Astrocyte (in vitro differentiated cells and primary cell): ENCODE measurements around the gene TMEM258. TPM values are rescaled to one million over a fixed set of nuclear protein-coding genes. Genes with fewer than 3 reads are reported as not detected.
A peak's percentile ranks its signal among the peaks of the same experiment; 100 is the strongest.

ENCODE experiments used
- DNase-seq: peaks from one replicate; pipeline ENCODE4 v3.0.0-alpha.2; 2010; ENCODE audit warnings: low read depth
- FAIRE-seq: peaks from 2 replicates; lab custom pipeline; 2011; peaks lifted over from hg19 to GRCh38; lab: Jason Lieb, UNC
- H2AFZ ChIP-seq: 2 replicates; pipeline ENCODE4 v1.6.0; 2012; ENCODE audit warnings: low read depth, low read length, inconsistent platforms
- H3K27ac ChIP-seq: 2 replicates; pipeline ENCODE4 v1.5.1; 2011; ENCODE audit warnings: low read depth, low read length, inconsistent platforms
- H3K27me3 ChIP-seq: 2 replicates; pipeline ENCODE4 v1.6.0; 2011; ENCODE audit warnings: low read length, inconsistent platforms; ENCODE audit not compliant: insufficient read depth
- H3K36me3 ChIP-seq: 2 replicates; pipeline ENCODE4 v1.5.1; 2011; ENCODE audit warnings: low read length, inconsistent platforms; ENCODE audit not compliant: insufficient read depth
- H3K4me1 ChIP-seq: 2 replicates; pipeline ENCODE4 v1.5.1; 2011; ENCODE audit warnings: low read length, inconsistent platforms; ENCODE audit not compliant: insufficient read depth
- H3K4me2 ChIP-seq: 2 replicates; pipeline ENCODE4 v1.6.0; 2012; ENCODE audit warnings: low read length, inconsistent platforms
- H3K4me3 ChIP-seq: 2 replicates; pipeline ENCODE4 v1.5.1; 2011; ENCODE audit warnings: low read depth, mild to moderate bottlenecking, low read length, inconsistent platforms; ENCODE audit not compliant: insufficient read depth
- H3K79me2 ChIP-seq: 2 replicates; pipeline ENCODE4 v1.6.0; 2012; ENCODE audit warnings: mild to moderate bottlenecking, low read length, inconsistent platforms; ENCODE audit not compliant: insufficient read depth
- H3K9ac ChIP-seq: 2 replicates; pipeline ENCODE4 v1.6.0; 2012; ENCODE audit warnings: mild to moderate bottlenecking, low read length, inconsistent platforms
- H3K9me3 ChIP-seq: 2 replicates; pipeline ENCODE4 v1.5.1; 2012; ENCODE audit warnings: low read depth, mild to moderate bottlenecking, low read length, inconsistent platforms; ENCODE audit not compliant: insufficient read depth
- H4K20me1 ChIP-seq: 2 replicates; pipeline ENCODE4 v1.6.0; 2012; ENCODE audit warnings: low read length, inconsistent platforms; ENCODE audit not compliant: insufficient read depth
- H3K27ac Mint-ChIP-seq: one replicate; pipeline ENCODE4 v1.8.0; 2021; ENCODE audit warnings: mild to moderate bottlenecking, mixed read lengths; ENCODE audit not compliant: unreplicated experiment
- H3K27me3 Mint-ChIP-seq: one replicate; pipeline ENCODE4 v1.8.0; 2021; ENCODE audit warnings: low read depth, mixed read lengths; ENCODE audit not compliant: unreplicated experiment
- H3K36me3 Mint-ChIP-seq: one replicate; pipeline ENCODE4 v1.8.0; 2021; ENCODE audit warnings: low read depth, mixed read lengths; ENCODE audit not compliant: unreplicated experiment
- H3K4me1 Mint-ChIP-seq: one replicate; pipeline ENCODE4 v1.8.0; 2021; ENCODE audit warnings: low read depth, mixed read lengths; ENCODE audit not compliant: unreplicated experiment
- H3K4me3 Mint-ChIP-seq: one replicate; pipeline ENCODE4 v1.8.0; 2021; ENCODE audit warnings: mild to moderate bottlenecking, moderate library complexity, mixed read lengths; ENCODE audit not compliant: unreplicated experiment
- H3K9me3 Mint-ChIP-seq: one replicate; pipeline ENCODE4 v1.8.0; 2021; ENCODE audit warnings: mild to moderate bottlenecking, mixed read lengths; ENCODE audit not compliant: unreplicated experiment
- EZH2 ChIP-seq: IDR thresholded peaks from 2 replicates; pipeline ENCODE4 v1.6.1; 2012; ENCODE audit warnings: mild to moderate bottlenecking, low read length, inconsistent platforms; ENCODE audit not compliant: insufficient read depth
- total RNA-seq: library from RNA; stranded (reverse); gene quantifications from 2 replicates; pipeline ENCODE4 v1.2.1, GENCODE V29; 2021
- TF ChIP-seq, protein P1 (sequence below): IDR thresholded peaks from 2 replicates; pipeline ENCODE4 v1.5.1; 2011; ENCODE audit warnings: low read depth, mild to moderate bottlenecking, inconsistent platforms, low read length, moderate library complexity; ENCODE audit not compliant: insufficient read depth

TMEM258 gene
- total RNA-seq, 1 donor from 2014 or later: 98.6 TPM

DNA sequence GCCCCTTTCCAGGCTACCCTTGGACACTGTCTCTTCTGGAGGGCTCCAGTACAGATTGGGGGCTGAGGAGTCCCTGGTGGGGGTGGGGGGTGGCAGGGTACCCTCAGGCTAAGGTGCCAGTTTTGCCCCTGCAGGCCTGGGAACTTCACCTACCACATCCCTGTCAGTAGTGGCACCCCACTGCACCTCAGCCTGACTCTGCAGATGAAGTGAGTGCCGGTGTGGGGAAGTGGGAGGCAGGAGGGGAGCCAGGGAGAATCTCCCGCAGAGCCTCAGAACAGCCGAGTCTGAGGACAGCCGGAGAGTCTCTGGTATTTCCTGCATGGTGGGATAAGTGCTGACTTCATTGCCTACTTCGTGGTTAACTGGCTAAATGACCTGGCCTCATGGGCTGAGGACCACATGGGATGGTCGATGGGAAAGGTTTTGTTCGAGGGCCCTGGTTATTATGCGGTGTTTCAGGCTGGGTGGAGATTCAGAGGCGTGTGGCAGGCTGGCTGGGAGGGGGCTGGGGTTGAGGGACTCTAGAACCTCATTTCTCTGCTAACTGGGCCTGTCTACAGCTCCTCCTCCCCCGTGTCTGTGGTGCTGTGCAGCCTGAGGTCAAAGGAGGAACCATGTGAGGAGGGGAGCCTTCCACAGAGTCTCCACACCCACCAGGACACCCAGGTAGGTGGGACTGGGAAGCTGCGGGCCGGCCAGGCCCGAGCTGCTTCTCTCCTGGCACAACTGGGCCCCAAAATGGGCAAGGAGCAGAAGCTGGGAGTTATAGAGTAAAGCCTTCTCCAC is 8.5 kb downstream of the TMEM258 start:
- peaks cover 16% of the 10 kb centered on the region for H3K4me1 ChIP-seq
- H3K9ac ChIP-seq: peak overlapping the region; percentile 10
- Mint-ChIP-seq H3K4me1 (peaks cover 26% of the 10 kb centered on the region), H3K36me3 (peaks cover 20% of the 10 kb centered on the region), H3K27me3 (no peaks in the 10 kb centered on the region), H3K4me3 (peak overlapping the region; percentile 58), H3K9me3 (no peaks in the 10 kb centered on the region), H3K27ac (peak overlapping the region; percentile 88)
- H2AFZ ChIP-seq: no peak overlapping the region
- no peaks in the 10 kb centered on the region for H3K27me3 ChIP-seq
- DNase-seq (peak; percentile 79), FAIRE-seq (no peak)
- no peaks in the 10 kb centered on the region for H3K9me3 ChIP-seq
- no peak overlapping the region for H3K4me3 ChIP-seq
- TF ChIP-seq, protein P1, sequence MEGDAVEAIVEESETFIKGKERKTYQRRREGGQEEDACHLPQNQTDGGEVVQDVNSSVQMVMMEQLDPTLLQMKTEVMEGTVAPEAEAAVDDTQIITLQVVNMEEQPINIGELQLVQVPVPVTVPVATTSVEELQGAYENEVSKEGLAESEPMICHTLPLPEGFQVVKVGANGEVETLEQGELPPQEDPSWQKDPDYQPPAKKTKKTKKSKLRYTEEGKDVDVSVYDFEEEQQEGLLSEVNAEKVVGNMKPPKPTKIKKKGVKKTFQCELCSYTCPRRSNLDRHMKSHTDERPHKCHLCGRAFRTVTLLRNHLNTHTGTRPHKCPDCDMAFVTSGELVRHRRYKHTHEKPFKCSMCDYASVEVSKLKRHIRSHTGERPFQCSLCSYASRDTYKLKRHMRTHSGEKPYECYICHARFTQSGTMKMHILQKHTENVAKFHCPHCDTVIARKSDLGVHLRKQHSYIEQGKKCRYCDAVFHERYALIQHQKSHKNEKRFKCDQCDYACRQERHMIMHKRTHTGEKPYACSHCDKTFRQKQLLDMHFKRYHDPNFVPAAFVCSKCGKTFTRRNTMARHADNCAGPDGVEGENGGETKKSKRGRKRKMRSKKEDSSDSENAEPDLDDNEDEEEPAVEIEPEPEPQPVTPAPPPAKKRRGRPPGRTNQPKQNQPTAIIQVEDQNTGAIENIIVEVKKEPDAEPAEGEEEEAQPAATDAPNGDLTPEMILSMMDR: no peak
- TF ChIP-seq EZH2: no peak
- peaks cover 13% of the 10 kb centered on the region for H3K36me3 ChIP-seq
- peak overlapping the region; percentile 40 for H3K4me2 ChIP-seq
- H3K79me2 ChIP-seq: no peaks in the 10 kb centered on the region
- peak overlapping the region; percentile 27 for H3K27ac ChIP-seq
- H4K20me1 ChIP-seq: peaks cover 35% of the 10 kb centered on the region

DNA sequence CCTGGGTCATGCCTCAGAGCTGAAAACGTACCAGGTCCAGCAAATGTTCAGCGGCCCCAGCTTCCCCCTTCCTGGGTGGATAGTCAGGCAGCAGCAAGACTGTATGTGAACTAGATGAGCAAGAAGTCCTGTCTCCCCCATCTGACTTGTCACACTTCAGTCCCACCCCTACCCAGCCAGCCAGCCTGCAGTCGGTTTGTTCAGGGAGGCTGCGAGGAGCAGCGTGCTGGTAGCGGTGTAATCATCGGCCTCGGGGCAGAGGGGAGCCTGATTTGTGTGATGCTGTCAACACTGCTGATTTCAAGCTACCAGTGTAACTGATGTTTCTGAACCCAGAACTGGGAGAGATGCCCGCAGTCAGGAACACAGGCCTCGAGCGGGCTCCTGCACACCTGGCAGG is 9.6 kb downstream of the TMEM258 start:
- Mint-ChIP-seq H3K27me3 (no peaks in the 10 kb centered on the region), H3K4me3 (no peak overlapping the region), H3K36me3 (peaks cover 15% of the 10 kb centered on the region), H3K27ac (peak overlapping the region; percentile 66), H3K9me3 (no peaks in the 10 kb centered on the region), H3K4me1 (peaks cover 26% of the 10 kb centered on the region)
- Histone ChIP-seq H3K27me3 (no peaks in the 10 kb centered on the region), H3K9me3 (no peaks in the 10 kb centered on the region), H3K9ac (no peak overlapping the region), H3K27ac (no peak overlapping the region), H3K4me2 (no peak overlapping the region), H3K4me3 (no peak overlapping the region), H2AFZ (no peak overlapping the region), H3K4me1 (peaks cover 17% of the 10 kb centered on the region), H3K79me2 (no peaks in the 10 kb centered on the region), H4K20me1 (peaks cover 32% of the 10 kb centered on the region), H3K36me3 (peaks cover 9% of the 10 kb centered on the region)
- FAIRE-seq (no peak), DNase-seq (no peak)
- TF ChIP-seq EZH2: no peak
- TF ChIP-seq, protein P1: no peak

DNA sequence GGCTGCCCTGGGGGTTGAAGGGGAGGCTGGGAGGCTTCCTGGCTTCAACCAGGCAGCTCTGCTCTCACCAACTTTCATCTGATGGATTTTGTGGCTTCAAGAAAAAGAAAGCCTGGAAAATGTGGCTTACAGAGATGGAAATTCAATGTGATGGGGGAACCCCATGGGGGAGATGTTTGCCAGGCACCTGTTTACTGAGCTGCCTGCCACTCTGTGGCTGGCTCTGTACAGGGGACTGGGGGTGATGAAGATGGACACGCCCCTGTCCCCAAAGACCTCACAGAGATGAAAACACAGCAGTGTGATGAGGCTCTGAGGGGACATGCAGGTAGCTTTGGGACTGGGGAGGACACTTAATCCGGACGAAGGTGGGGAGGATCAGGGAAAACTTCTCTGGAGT is 10.1 kb downstream of the TMEM258 start:
- FAIRE-seq (no peak), DNase-seq (no peak)
- Histone ChIP-seq H3K4me3 (no peak overlapping the region), H3K9me3 (no peaks in the 10 kb centered on the region), H3K4me2 (no peak overlapping the region), H3K27me3 (no peaks in the 10 kb centered on the region), H3K9ac (no peak overlapping the region), H3K27ac (no peak overlapping the region), H4K20me1 (peaks cover 26% of the 10 kb centered on the region), H2AFZ (no peak overlapping the region), H3K36me3 (peaks cover 9% of the 10 kb centered on the region), H3K79me2 (no peaks in the 10 kb centered on the region), H3K4me1 (peaks cover 19% of the 10 kb centered on the region)
- no peak for TF ChIP-seq EZH2
- TF ChIP-seq, protein P1: no peak
- Mint-ChIP-seq H3K4me1 (peaks cover 26% of the 10 kb centered on the region), H3K36me3 (peaks cover 17% of the 10 kb centered on the region), H3K27me3 (no peaks in the 10 kb centered on the region), H3K9me3 (no peaks in the 10 kb centered on the region), H3K4me3 (no peak overlapping the region), H3K27ac (no peak overlapping the region)
